Thyroid gland (tissue), 4 donors: ENCODE measurements around the gene SLC5A11.

Experiments used
- POLR2A ChIP-seq, 2 donors: fragments of 450-650 bp; IDR thresholded peaks; one replicate each; pipeline ENCODE4 v1.6.1; 2017; ENCODE audit warnings: antibody characterized with exemption in 2 of 2, mild to moderate bottlenecking in 2 of 2, moderate library complexity in 1 of 2
- TF ChIP-seq, protein P1 (sequence below), 6 experiments: fragments of 200-600 bp in 3 of 6; fragments of 450-650 bp in 3 of 6; sonication (generic) in 3 of 6; IDR thresholded peaks; one replicate each; pipeline ENCODE4 v1.5.1; 2016 to 2019; ENCODE audit warnings: antibody characterized with exemption in 6 of 6, mild to moderate bottlenecking in 2 of 6, inconsistent platforms in 1 of 6, moderate library complexity in 1 of 6

DNA sequence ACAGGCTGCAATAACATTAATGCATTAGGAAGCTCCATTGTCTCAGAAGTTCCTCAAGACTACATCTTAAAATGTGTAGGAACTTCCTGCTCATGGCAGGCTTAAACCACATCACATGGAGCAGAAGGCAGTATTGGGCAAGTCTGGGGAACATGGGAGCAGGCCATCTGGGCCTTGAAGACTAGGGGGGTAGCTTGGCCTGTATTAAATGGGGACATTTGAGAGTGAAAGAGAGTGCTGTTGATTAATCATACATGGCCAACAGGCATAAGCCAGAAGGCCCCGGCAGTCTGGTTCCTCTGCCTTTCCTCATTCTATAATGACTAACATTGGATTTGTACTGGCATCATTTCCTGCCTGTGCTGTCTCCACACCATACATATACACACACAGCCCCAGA lies 25.2 kb upstream of the SLC5A11 start:
- TF ChIP-seq POLR2A (IDR thresholded peaks at IDR 0.05): no peak
- TF ChIP-seq, protein P1, sequence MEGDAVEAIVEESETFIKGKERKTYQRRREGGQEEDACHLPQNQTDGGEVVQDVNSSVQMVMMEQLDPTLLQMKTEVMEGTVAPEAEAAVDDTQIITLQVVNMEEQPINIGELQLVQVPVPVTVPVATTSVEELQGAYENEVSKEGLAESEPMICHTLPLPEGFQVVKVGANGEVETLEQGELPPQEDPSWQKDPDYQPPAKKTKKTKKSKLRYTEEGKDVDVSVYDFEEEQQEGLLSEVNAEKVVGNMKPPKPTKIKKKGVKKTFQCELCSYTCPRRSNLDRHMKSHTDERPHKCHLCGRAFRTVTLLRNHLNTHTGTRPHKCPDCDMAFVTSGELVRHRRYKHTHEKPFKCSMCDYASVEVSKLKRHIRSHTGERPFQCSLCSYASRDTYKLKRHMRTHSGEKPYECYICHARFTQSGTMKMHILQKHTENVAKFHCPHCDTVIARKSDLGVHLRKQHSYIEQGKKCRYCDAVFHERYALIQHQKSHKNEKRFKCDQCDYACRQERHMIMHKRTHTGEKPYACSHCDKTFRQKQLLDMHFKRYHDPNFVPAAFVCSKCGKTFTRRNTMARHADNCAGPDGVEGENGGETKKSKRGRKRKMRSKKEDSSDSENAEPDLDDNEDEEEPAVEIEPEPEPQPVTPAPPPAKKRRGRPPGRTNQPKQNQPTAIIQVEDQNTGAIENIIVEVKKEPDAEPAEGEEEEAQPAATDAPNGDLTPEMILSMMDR (IDR thresholded peaks at IDR 0.05): no peak
